Stomach (tissue), 4 donors: ENCODE measurements around the gene TTC27.

Source experiments
- POLR2A ChIP-seq, 4 donors: fragments of 450-650 bp; IDR thresholded peaks; one replicate each; pipeline ENCODE4 v1.6.1; 2016; ENCODE audit warnings: antibody characterized with exemption in 4 of 4, control low read depth in 2 of 4, mild to moderate bottlenecking in 1 of 4, moderate library complexity in 1 of 4
- POLR2AphosphoS5 ChIP-seq, 3 donors: sonication (generic); formaldehyde crosslinking; IDR thresholded peaks; one replicate each; pipeline ENCODE4 v1.6.1; 2016; ENCODE audit warnings: antibody characterized with exemption in 3 of 3
- TF ChIP-seq, protein P1 (sequence below), 7 experiments: fragments of 450-650 bp in 4 of 7; fragments of 200-600 bp in 3 of 7; sonication (generic) in 3 of 7; IDR thresholded peaks; one replicate each; pipeline ENCODE4 v1.5.1; 2016 to 2019; ENCODE audit warnings: antibody characterized with exemption in 7 of 7, control low read depth in 2 of 7, mild to moderate bottlenecking in 1 of 7

DNA sequence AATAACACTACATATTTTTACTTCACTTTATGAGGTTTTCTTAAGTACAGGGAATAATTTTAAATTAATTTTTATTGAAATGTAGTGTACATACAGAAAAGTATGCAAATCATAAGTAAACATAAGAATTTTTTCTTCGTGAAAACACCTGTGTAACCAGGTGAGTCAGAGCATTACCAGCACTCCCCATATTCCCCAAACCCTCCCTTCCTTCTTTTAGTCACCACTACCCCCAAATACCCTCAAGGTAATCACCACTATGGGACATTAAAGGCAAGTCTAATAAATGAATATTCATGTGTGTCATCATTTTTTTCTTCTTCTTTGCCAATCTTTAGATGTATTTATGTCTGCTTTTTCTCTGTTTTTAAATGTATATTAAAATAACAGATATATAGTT, 179.0 kb downstream of the TTC27 start:
- TF ChIP-seq, protein P1, sequence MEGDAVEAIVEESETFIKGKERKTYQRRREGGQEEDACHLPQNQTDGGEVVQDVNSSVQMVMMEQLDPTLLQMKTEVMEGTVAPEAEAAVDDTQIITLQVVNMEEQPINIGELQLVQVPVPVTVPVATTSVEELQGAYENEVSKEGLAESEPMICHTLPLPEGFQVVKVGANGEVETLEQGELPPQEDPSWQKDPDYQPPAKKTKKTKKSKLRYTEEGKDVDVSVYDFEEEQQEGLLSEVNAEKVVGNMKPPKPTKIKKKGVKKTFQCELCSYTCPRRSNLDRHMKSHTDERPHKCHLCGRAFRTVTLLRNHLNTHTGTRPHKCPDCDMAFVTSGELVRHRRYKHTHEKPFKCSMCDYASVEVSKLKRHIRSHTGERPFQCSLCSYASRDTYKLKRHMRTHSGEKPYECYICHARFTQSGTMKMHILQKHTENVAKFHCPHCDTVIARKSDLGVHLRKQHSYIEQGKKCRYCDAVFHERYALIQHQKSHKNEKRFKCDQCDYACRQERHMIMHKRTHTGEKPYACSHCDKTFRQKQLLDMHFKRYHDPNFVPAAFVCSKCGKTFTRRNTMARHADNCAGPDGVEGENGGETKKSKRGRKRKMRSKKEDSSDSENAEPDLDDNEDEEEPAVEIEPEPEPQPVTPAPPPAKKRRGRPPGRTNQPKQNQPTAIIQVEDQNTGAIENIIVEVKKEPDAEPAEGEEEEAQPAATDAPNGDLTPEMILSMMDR (IDR thresholded peaks at IDR 0.05): no peak
- no peak for TF ChIP-seq POLR2AphosphoS5 (IDR thresholded peaks at IDR 0.05)
- TF ChIP-seq POLR2A (IDR thresholded peaks at IDR 0.05): no peak
